Measurements from ENCODE around the gene LIMCH1. TPM values are rescaled to one million over a fixed set of nuclear protein-coding genes. Genes with fewer than 3 reads are reported as not detected.

LIMCH1 gene
- total RNA-seq, 1 experiment from 2014 or later = 10.4 TPM

GRCh38 chr4:41646862-41647261, 108.9 kb downstream of the LIMCH1 start:
- no peaks in the 10 kb centered on the region for H3K79me2 ChIP-seq (ENCODE audit: insufficient read depth, low read length)
- intact Hi-C loops (cut with micrococcal nuclease) = no loop called here
- TF ChIP-seq JUND (IDR thresholded peaks at IDR 0.05) (no peak), MAX (IDR thresholded peaks at IDR 0.05) (no peak), CEBPB (IDR thresholded peaks at IDR 0.05; ENCODE audit: low read depth) (no peak), SIN3A (IDR thresholded peaks at IDR 0.05; ENCODE audit: low read depth) (no peak), CTCF (IDR thresholded peaks at IDR 0.05 in 2 of 3, conservative IDR thresholded peaks at IDR 0.05 in 1 of 3; ENCODE audit: borderline replicate concordance in 1 of 3, insufficient read depth in 1 of 3, low read depth in 2 of 3, low read length in 2 of 3) (no peak), SP1 (IDR thresholded peaks at IDR 0.05; ENCODE audit: low read depth) (no peak), ATF3 (IDR thresholded peaks at IDR 0.05) (no peak)
- ATAC-seq = no peak
- no peaks in the 10 kb centered on the region for H4K20me1 ChIP-seq (ENCODE audit: insufficient read depth)
- CTCF ChIA-PET = no interaction called here
- no peak overlapping the region for H3K4me2 ChIP-seq (ENCODE audit: low read length)
- RAD21 ChIA-PET (ENCODE audit: low non-redundant PET in 1 of 2, low total read pairs in 2 of 2, uncharacterized antibody in 2 of 2, unreplicated experiment in 2 of 2) = no interaction called here
- no peaks in the 10 kb centered on the region for H3K36me3 ChIP-seq (ENCODE audit: control insufficient read depth in 1 of 2, insufficient read depth in 2 of 2, low read length in 2 of 2)
- no peak overlapping the region for H3K4me3 ChIP-seq (replicated peaks in 1 of 2; ENCODE audit: low read depth in 1 of 2, low read length in 2 of 2)
- H2AFZ ChIP-seq (ENCODE audit: low read depth, low read length, poor library complexity, severe bottlenecking) = no peak overlapping the region
- POLR2A ChIA-PET = no interaction called here
- DNase-seq (ENCODE audit: low read depth, low spot score) = no peak
- BruUV-seq (replicated peaks) = no TSS peak
- H3K27me3 ChIP-seq (ENCODE audit: insufficient read depth, low read length) = no peaks in the 10 kb centered on the region
- H3K4me1 ChIP-seq (ENCODE audit: control insufficient read depth in 1 of 2, insufficient read depth in 2 of 2, low read length in 2 of 2) = no peaks in the 10 kb centered on the region
- H3K27ac ChIP-seq (ENCODE audit: low read depth, low read length) = no peak overlapping the region
- H3K9me2 ChIP-seq (ENCODE audit: insufficient read depth) = no peaks in the 10 kb centered on the region
- no peaks in the 10 kb centered on the region for H3K9me3 ChIP-seq (ENCODE audit: control insufficient read depth in 1 of 2, insufficient read depth in 1 of 2, low read depth in 1 of 2, low read length in 2 of 2)
- H3K9ac ChIP-seq (ENCODE audit: low read length) = no peak overlapping the region

- RAD21 ChIA-PET (ENCODE audit: low non-redundant PET in 1 of 2, low total read pairs in 2 of 2, uncharacterized antibody in 2 of 2, unreplicated experiment in 2 of 2) = no interaction called here
- BruUV-seq (replicated peaks) = no TSS peak
- H3K36me3 ChIP-seq (ENCODE audit: control insufficient read depth in 1 of 2, insufficient read depth in 2 of 2, low read length in 2 of 2) = no peaks in the 10 kb centered on the region
Measured at GRCh38 chr4:41647383-41647782, 109.4 kb downstream of the LIMCH1 start.

More at GRCh38 chr4:41647383-41647782, 109.4 kb downstream of the LIMCH1 start:
- DNase-seq (ENCODE audit: low read depth, low spot score) = no peak
- no peaks in the 10 kb centered on the region for H3K27me3 ChIP-seq (ENCODE audit: insufficient read depth, low read length)
- H3K9me2 ChIP-seq (ENCODE audit: insufficient read depth) = no peaks in the 10 kb centered on the region
- ChIA-PET POLR2A (no interaction called here), CTCF (interaction anchor here (1.6 kb wide), 1 partner anchor 14 kb away, joined by 4 read pairs; no protein-coding TSS in a partner anchor)
- H3K4me1 ChIP-seq (ENCODE audit: control insufficient read depth in 1 of 2, insufficient read depth in 2 of 2, low read length in 2 of 2) = no peaks in the 10 kb centered on the region
- H3K9me3 ChIP-seq (ENCODE audit: control insufficient read depth in 1 of 2, insufficient read depth in 1 of 2, low read depth in 1 of 2, low read length in 2 of 2) = no peaks in the 10 kb centered on the region
- H2AFZ ChIP-seq (ENCODE audit: low read depth, low read length, poor library complexity, severe bottlenecking) = no peak overlapping the region
- intact Hi-C loops (cut with micrococcal nuclease) = no loop called here
- H3K27ac ChIP-seq (ENCODE audit: low read depth, low read length) = no peak overlapping the region
- no peak for ATAC-seq
- H3K9ac ChIP-seq (ENCODE audit: low read length) = no peak overlapping the region
- TF ChIP-seq ATF3 (IDR thresholded peaks at IDR 0.05) (no peak), CEBPB (IDR thresholded peaks at IDR 0.05; ENCODE audit: low read depth) (no peak), FOSL1 (IDR thresholded peaks at IDR 0.05; ENCODE audit: low read depth) (no peak), SP1 (IDR thresholded peaks at IDR 0.05; ENCODE audit: low read depth) (no peak), JUND (IDR thresholded peaks at IDR 0.05) (no peak), REST (IDR thresholded peaks at IDR 0.05; ENCODE audit: low read depth) (no peak), TCF7L2 (IDR thresholded peaks at IDR 0.05; ENCODE audit: borderline replicate concordance, extremely low read depth, insufficient read depth, insufficient read length) (no peak), MAX (IDR thresholded peaks at IDR 0.05) (no peak), EZH2phosphoT487 (IDR thresholded peaks at IDR 0.05; ENCODE audit: borderline replicate concordance) (no peak), POLR2A (IDR thresholded peaks at IDR 0.05; ENCODE audit: borderline replicate concordance, extremely low read depth, insufficient read depth, insufficient read length) (no peak), CBX3 (IDR thresholded peaks at IDR 0.05; ENCODE audit: low read depth) (no peak)
- no peak overlapping the region for H3K4me2 ChIP-seq (ENCODE audit: low read length)
- H4K20me1 ChIP-seq (ENCODE audit: insufficient read depth) = no peaks in the 10 kb centered on the region
- no peak overlapping the region for H3K4me3 ChIP-seq (replicated peaks in 1 of 2; ENCODE audit: low read depth in 1 of 2, low read length in 2 of 2)
- no peaks in the 10 kb centered on the region for H3K79me2 ChIP-seq (ENCODE audit: insufficient read depth, low read length)
